PC-9 (cell line): ENCODE results near the gene GET3. TPM values are rescaled to one million over a fixed set of nuclear protein-coding genes. Genes with fewer than 3 reads are reported as not detected.

ENCODE experiments used
- BruUV-seq: library from RNA; stranded (reverse); fragments of 400-500 nt; replicated peaks from 2 replicates; lab custom pipeline; 2021; lab: Mats Ljungman, UMichigan
- CTCF ChIA-PET: fragments of 300-600 bp; sonication (Branson Sonifier 250); formaldehyde crosslinking; loops from one replicate; lab custom pipeline; 2022; ENCODE audit warnings: antibody characterized with exemption; lab: Charles Lee
- POLR2A ChIA-PET: fragments of 300-600 bp; sonication (Branson Sonifier 250); formaldehyde crosslinking; loops from one replicate; lab custom pipeline; 2022; ENCODE audit warnings: antibody characterized with exemption; ENCODE audit not compliant: unreplicated experiment; lab: Charles Lee
- DNase-seq, 2 experiments: peaks; one replicate each; pipeline versions ENCODE4 v3.0.0 to v3.0.0-alpha.2; 2015 to 2022; ENCODE audit warnings: mixed read lengths in 1 of 2
- H2AFZ ChIP-seq: fragments of 200-600 bp; sonication (generic); 2 replicates; pipeline ENCODE4 v1.8.1; 2017; ENCODE audit warnings: antibody characterized with exemption
- H3F3A ChIP-seq: fragments of 200-600 bp; sonication (generic); 2 replicates; pipeline ENCODE4 v1.8.1; 2017; ENCODE audit warnings: antibody characterized with exemption, mild to moderate bottlenecking, low read depth; ENCODE audit not compliant: insufficient read depth
- H3K27ac ChIP-seq: fragments of 200-600 bp; sonication (generic); 2 replicates; pipeline ENCODE4 v1.6.1; 2016; ENCODE audit warnings: mixed run types
- H3K27me3 ChIP-seq: fragments of 200-600 bp; sonication (generic); 2 replicates; pipeline ENCODE4 v1.6.1; 2016; ENCODE audit warnings: low read depth, mixed run types; ENCODE audit not compliant: insufficient read depth
- H3K36me3 ChIP-seq: fragments of 200-600 bp; sonication (generic); 2 replicates; pipeline ENCODE4 v1.6.1; 2016; ENCODE audit warnings: low read depth, mixed run types
- H3K4me1 ChIP-seq: fragments of 200-600 bp; sonication (generic); replicated peaks from 2 replicates; pipeline ENCODE4 v1.6.1; 2016; ENCODE audit warnings: mixed run types; ENCODE audit not compliant: insufficient read depth
- H3K4me2 ChIP-seq: fragments of 200-600 bp; sonication (generic); 2 replicates; pipeline ENCODE4 v1.6.1; 2017; ENCODE audit warnings: mixed run types
- H3K4me3 ChIP-seq: fragments of 200-600 bp; sonication (generic); 2 replicates; pipeline ENCODE4 v1.6.1; 2016; ENCODE audit warnings: mixed run types
- H3K79me2 ChIP-seq: fragments of 200-600 bp; sonication (generic); 2 replicates; pipeline ENCODE4 v1.6.1; 2017; ENCODE audit warnings: low read depth, mixed run types
- H3K9me2 ChIP-seq: fragments of 200-600 bp; sonication (generic); 2 replicates; pipeline ENCODE4 v1.8.1; 2017; ENCODE audit warnings: mild to moderate bottlenecking; ENCODE audit not compliant: insufficient read depth
- H3K9me3 ChIP-seq: fragments of 200-600 bp; sonication (generic); 2 replicates; pipeline ENCODE4 v1.8.1; 2016; ENCODE audit warnings: low read depth; ENCODE audit not compliant: insufficient read depth
- H4K20me1 ChIP-seq: fragments of 200-600 bp; sonication (generic); 2 replicates; pipeline ENCODE4 v1.8.1; 2017; ENCODE audit not compliant: insufficient read depth
- CTCF ChIP-seq: fragments of 200-600 bp; sonication (generic); conservative IDR thresholded peaks from 2 replicates; pipeline ENCODE4 v1.6.1; 2017; ENCODE audit warnings: mixed run types, antibody characterized with exemption, mild to moderate bottlenecking, moderate library complexity
- EZH2 ChIP-seq: fragments of 200-600 bp; sonication (generic); IDR thresholded peaks from 2 replicates; pipeline ENCODE4 v1.8.0; 2017; ENCODE audit warnings: antibody characterized with exemption, low read depth
- intact Hi-C: fragments of 100-400 bp; cut with micrococcal nuclease; formaldehyde crosslinking; loops from one replicate; pipeline ENCODE4 v1.10.0; 2022; ENCODE audit not compliant: unreplicated experiment
- total RNA-seq: library from RNA; stranded (reverse); gene quantifications from 2 replicates; pipeline ENCODE4 v1.2.3, GENCODE V29; 2021

Gene GET3
- total RNA-seq, 1 experiment from 2014 or later: 81.9 TPM

DNA sequence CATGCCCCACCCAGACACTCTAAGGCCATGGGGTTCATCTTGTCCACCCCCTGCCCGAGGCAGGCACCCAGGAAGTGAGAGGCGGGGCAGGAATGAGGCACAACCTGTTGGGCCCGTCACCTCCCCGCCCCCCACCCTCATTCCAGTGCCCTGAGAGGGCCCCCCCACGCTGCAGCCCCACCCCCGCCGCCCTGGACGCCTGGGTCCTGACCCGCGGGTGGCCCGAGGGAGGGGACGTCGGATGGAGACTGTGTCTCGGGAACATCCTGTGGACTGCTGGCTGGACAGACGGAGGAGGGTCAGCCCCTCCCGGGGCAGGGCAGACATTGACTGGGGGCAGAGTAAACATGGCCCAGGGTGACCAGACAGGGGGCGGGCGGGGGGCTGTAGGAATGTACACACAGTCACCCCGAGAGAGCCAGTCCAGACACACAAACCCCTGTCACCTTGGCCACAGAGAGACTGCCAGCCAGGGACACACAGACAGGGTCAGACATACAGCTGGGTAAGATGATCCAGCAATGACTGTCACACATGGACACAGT is 46.6 kb downstream of the GET3 start:
- TF ChIP-seq CTCF (no peak), EZH2 (no peak)
- Histone ChIP-seq H3K4me3 (peak overlapping the region; percentile 65; the same call in 1 of the 2 replicates), H3K79me2 (peaks cover 47% of the 10 kb centered on the region), H3K36me3 (no peaks in the 10 kb centered on the region), H3K27ac (peak overlapping the region; percentile 86), H3K4me1 (peaks cover 85% of the 10 kb centered on the region), H4K20me1 (no peaks in the 10 kb centered on the region), H3K27me3 (no peaks in the 10 kb centered on the region), H3F3A (peaks cover 79% of the 10 kb centered on the region), H3K9me2 (no peaks in the 10 kb centered on the region), H3K9me3 (no peaks in the 10 kb centered on the region), H3K4me2 (peak overlapping the region; percentile 91), H2AFZ (no peak overlapping the region)
- CTCF ChIA-PET: no interaction called here
- POLR2A ChIA-PET: interaction anchor here (0.5 kb wide), 1 partner anchor 88 kb away, joined by 3 read pairs; no protein-coding TSS in a partner anchor
- DNase-seq: peak; percentile 94
- BruUV-seq: no TSS peak
- intact Hi-C loops: loop anchor here (10.0 kb wide), 1 partner anchor 1061 kb away; no protein-coding TSS in a partner anchor

DNA sequence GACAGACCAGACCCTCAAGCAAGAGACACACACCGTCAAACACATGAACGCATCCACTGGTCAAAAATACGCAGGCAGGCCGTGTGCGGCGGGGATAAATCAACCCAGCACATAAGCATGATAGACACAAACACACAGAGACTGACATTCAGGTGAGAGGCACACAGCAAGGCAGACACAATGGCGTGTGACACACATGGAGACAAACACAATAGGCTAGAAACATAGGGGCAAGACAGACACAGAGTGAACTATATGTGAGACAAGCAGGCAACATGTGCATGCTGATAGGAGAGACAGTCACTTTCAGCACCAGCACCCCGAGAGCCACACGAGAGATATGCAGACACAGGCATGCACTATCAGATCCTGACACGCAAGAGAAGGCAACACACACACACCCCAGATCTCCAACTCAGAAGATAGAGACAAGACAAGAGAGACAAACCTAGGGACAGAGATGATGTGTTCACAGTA is 47.1 kb downstream of the GET3 start:
- peak overlapping the region; percentile 1; the same call in 1 of the 2 replicates for H3K4me3 ChIP-seq
- H3K9me2 ChIP-seq: no peaks in the 10 kb centered on the region
- H3K36me3 ChIP-seq: no peaks in the 10 kb centered on the region
- H3K27ac ChIP-seq: peak overlapping the region; percentile 86
- no TSS peak for BruUV-seq
- ChIA-PET CTCF (no interaction called here), POLR2A (interaction anchor here (0.5 kb wide), 1 partner anchor 88 kb away, joined by 3 read pairs; no protein-coding TSS in a partner anchor)
- H3K4me1 ChIP-seq: peaks cover 83% of the 10 kb centered on the region
- peaks cover 78% of the 10 kb centered on the region for H3F3A ChIP-seq
- no peaks in the 10 kb centered on the region for H3K27me3 ChIP-seq
- no peak overlapping the region for H2AFZ ChIP-seq
- H3K4me2 ChIP-seq: peak overlapping the region; percentile 91
- H4K20me1 ChIP-seq: no peaks in the 10 kb centered on the region
- intact Hi-C loops: loop anchor here (10.0 kb wide), 1 partner anchor 1060 kb away; no protein-coding TSS in a partner anchor
- no peaks in the 10 kb centered on the region for H3K9me3 ChIP-seq
- DNase-seq: peak in 1 of 2 experiments; percentile 33
- peaks cover 41% of the 10 kb centered on the region for H3K79me2 ChIP-seq
- TF ChIP-seq CTCF (no peak), EZH2 (no peak)

- H4K20me1 ChIP-seq: no peaks in the 10 kb centered on the region
- H3K4me3 ChIP-seq: peak overlapping the region; percentile 1; the same call in 1 of the 2 replicates
- H3K27ac ChIP-seq: peak overlapping the region; percentile 86
- ChIA-PET CTCF (no interaction called here), POLR2A (no interaction called here)
- H2AFZ ChIP-seq: no peak overlapping the region
- H3K79me2 ChIP-seq: peaks cover 36% of the 10 kb centered on the region
- H3K9me3 ChIP-seq: no peaks in the 10 kb centered on the region
- BruUV-seq: no TSS peak
- H3K9me2 ChIP-seq: no peaks in the 10 kb centered on the region
- intact Hi-C loops: loop anchor here (5.0 to 10.0 kb wide), 2 partner anchors 377 to 1060 kb away; no protein-coding TSS in a partner anchor
- H3K4me1 ChIP-seq: peaks cover 78% of the 10 kb centered on the region
- H3K4me2 ChIP-seq: peak overlapping the region; percentile 91
- DNase-seq: peak in 1 of 2 experiments; percentile 33
- H3K27me3 ChIP-seq: no peaks in the 10 kb centered on the region
- TF ChIP-seq EZH2: no peak
- no peak for TF ChIP-seq CTCF
- no peaks in the 10 kb centered on the region for H3K36me3 ChIP-seq
- H3F3A ChIP-seq: peaks cover 73% of the 10 kb centered on the region
These were observed 47.7 kb downstream of the GET3 start for GRCh38 chr19:12784871-12785430.
